Activated naive CD8-positive, alpha-beta T cell (primary cell): ENCODE measurements around the gene NR2F1-AS1.
"Not testable (repeated sequence)": the region's sequence is repeated elsewhere in the genome, so short reads cannot be mapped to it uniquely, and the experiment has no call there.

Source experiments
- H3K27ac Mint-ChIP-seq: one replicate; pipeline ENCODE4 v1.8.0; 2021; ENCODE audit warnings: mixed read lengths
- H3K27me3 Mint-ChIP-seq: one replicate; pipeline ENCODE4 v1.8.0; 2021; ENCODE audit warnings: mixed read lengths
- H3K36me3 Mint-ChIP-seq: one replicate; pipeline ENCODE4 v1.8.0; 2021; ENCODE audit warnings: mixed read lengths
- H3K4me1 Mint-ChIP-seq: one replicate; pipeline ENCODE4 v1.8.0; 2021; ENCODE audit warnings: low read depth, mixed read lengths
- H3K4me3 Mint-ChIP-seq: one replicate; pipeline ENCODE4 v1.8.0; 2021; ENCODE audit warnings: mild to moderate bottlenecking, mixed read lengths
- H3K9me3 Mint-ChIP-seq: one replicate; pipeline ENCODE4 v1.8.0; 2021; ENCODE audit warnings: low read depth, mixed read lengths

The NR2F1-AS1 gene

DNA sequence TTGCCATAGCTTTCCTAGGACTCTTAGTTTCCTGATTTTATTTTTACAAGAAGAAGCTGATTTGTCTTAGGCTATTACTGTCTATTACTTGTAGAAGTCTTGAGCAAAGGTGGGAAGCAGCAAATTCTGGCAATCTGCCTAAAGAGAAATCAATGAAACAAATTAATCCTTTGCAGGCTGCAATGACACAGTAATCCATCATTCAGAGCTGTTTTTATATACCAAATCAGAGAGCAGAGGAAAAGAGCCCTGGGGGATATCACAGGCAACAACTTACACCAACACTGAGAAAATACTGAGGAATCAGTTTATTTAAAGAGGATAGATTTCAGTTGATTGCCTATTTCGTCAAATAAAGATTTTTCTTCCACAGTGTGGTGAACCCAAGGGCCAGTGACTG lies 13.6 kb downstream of the NR2F1-AS1 start:
- H3K9me3 Mint-ChIP-seq: no peaks in the 10 kb centered on the region
- peaks cover 25% of the 10 kb centered on the region for H3K4me1 Mint-ChIP-seq
- H3K27ac Mint-ChIP-seq: no peak overlapping the region
- H3K36me3 Mint-ChIP-seq: peaks cover 5% of the 10 kb centered on the region
- peaks cover 48% of the 10 kb centered on the region for H3K27me3 Mint-ChIP-seq
- no peak overlapping the region for H3K4me3 Mint-ChIP-seq

DNA sequence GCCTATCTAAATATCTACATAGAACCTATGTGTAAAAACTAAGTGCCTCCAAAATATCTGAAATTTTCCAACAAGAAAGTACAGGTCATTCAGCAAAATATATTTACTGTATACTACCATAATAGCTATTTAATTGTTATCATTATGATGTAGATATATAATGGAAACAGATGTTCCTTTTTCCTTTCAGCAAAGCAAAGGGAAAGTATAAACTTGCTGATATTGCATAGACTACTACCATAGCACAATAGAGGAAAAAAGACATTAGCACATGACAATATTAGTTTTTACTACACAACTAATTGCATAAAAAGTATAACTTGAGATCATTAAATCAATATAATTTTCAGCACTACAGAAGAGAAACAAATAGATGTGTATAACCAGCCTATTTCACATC lies 14.9 kb downstream of the NR2F1-AS1 start:
- Mint-ChIP-seq H3K27ac (no peak overlapping the region), H3K4me3 (no peak overlapping the region), H3K4me1 (peaks cover 15% of the 10 kb centered on the region), H3K27me3 (peaks cover 40% of the 10 kb centered on the region), H3K9me3 (no peaks in the 10 kb centered on the region), H3K36me3 (peaks cover 5% of the 10 kb centered on the region)

DNA sequence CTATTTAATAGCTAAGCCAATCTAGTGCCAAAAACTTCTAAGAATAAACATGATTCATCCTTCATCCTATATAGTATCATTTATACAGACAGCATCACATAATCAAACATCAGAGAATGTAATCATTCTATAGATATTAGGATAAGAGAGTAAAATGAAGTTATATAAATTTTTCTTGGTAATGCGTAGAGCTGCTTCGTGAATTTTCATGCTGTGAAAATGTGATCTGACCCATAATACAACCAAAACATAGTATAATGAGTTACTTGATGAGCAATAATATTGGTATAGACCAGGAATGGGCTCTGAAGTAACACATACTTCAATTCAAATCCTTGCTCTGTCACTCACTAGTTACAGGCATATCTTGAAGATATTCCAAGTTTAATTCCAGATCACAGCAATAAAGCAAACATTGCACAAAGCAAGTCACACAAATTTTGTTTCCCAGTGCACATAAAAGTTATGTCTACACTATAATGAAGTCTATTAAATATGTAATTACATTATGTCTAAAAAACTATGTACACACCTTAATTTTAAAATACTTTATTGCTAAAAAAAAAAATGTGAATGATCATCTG lies 23.9 kb downstream of the NR2F1-AS1 start:
- no peaks in the 10 kb centered on the region for H3K9me3 Mint-ChIP-seq
- H3K4me3 Mint-ChIP-seq: no peak overlapping the region
- H3K36me3 Mint-ChIP-seq: no peaks in the 10 kb centered on the region
- H3K27me3 Mint-ChIP-seq: peaks cover 18% of the 10 kb centered on the region
- H3K4me1 Mint-ChIP-seq: no peaks in the 10 kb centered on the region
- H3K27ac Mint-ChIP-seq: no peak overlapping the region

DNA sequence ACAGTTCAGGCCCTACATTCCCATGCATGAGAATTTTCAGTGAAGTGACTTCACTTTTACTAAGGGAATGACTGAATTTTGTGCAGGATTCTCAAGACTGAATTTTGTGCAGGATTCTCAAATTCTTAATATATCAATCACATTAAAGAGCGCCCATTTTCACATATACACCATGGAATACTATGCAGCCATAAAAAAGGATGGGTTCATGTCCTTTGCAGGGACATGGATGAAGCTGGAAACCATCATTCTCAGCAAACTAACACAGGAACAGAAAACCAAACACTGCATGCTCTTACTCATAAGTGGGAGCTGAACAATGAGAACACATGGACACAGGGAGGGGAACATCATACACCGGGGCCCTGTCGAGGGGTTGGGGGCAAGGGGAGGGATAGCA lies 31.4 kb downstream of the NR2F1-AS1 start:
- H3K4me1 Mint-ChIP-seq, H3K36me3 Mint-ChIP-seq, H3K27ac Mint-ChIP-seq, H3K4me3 Mint-ChIP-seq, H3K9me3 Mint-ChIP-seq: not testable (repeated sequence)
- H3K27me3 Mint-ChIP-seq: peaks cover 23% of the 10 kb centered on the region

DNA sequence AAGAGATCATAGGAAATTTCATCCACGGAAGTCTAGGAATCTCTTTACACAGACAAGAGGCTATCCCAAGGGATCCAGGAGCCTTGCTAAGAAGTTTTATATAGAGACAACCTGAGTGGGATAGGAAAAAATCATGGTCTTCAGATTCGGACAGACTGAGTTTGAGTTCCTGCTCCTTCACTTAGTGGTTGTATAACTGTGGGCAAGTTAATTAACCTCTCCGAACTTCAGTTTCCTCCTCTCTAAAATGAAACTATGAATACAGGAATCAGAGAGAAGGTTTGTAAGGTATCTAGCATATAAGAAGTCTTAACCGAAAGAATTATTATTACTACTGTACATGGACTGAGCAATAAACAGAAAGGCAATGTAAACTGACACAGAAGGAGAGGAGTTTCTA lies 35.1 kb downstream of the NR2F1-AS1 start:
- Mint-ChIP-seq H3K36me3 (no peaks in the 10 kb centered on the region), H3K4me1 (no peaks in the 10 kb centered on the region), H3K27ac (no peak overlapping the region), H3K4me3 (no peak overlapping the region), H3K9me3 (peaks cover 4% of the 10 kb centered on the region), H3K27me3 (peaks cover 17% of the 10 kb centered on the region)

DNA sequence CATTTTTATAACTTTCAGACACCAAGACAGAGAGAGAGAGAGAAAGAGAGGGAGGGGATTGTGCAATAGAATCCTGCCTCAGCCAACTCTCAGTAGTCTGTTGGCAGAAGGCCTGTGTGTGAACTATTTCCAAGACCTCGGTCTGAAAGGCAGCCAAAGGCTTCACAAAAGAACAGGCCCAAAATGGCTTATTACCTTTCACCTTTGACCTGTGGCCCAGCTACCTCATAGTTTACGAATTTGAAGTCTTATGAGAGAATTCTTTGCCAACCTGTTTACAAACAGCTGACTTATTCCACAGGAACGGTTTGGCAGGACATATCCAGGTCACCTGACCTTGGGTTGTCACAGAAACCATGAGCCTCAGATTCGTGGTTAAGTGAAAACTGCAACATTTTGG lies 48.6 kb downstream of the NR2F1-AS1 start:
- peaks cover 2% of the 10 kb centered on the region for H3K27me3 Mint-ChIP-seq
- H3K4me1 Mint-ChIP-seq: no peaks in the 10 kb centered on the region
- H3K27ac Mint-ChIP-seq: no peak overlapping the region
- no peaks in the 10 kb centered on the region for H3K9me3 Mint-ChIP-seq
- no peak overlapping the region for H3K4me3 Mint-ChIP-seq
- H3K36me3 Mint-ChIP-seq: no peaks in the 10 kb centered on the region

DNA sequence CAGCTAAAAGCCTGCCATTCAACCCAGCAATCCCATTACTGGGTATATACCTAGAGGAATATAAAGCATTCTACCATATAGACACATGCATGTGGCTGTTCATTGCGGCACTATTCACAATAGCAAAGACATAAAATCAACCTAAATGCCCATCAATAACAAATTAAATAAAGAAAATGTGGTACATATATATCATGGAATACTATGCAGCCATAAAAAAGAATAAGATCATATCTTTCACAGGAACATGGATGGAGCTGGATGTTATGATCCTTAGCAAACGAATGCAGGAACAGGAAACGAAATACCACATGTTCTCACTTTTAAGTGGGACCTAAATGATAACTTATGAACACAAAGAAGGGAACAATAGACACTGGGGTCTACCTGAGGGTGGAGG lies 59.2 kb downstream of the NR2F1-AS1 start:
- H3K9me3 Mint-ChIP-seq: peaks cover 20% of the 10 kb centered on the region
- not testable (repeated sequence) for H3K4me3 Mint-ChIP-seq, H3K4me1 Mint-ChIP-seq, H3K27ac Mint-ChIP-seq, H3K27me3 Mint-ChIP-seq, H3K36me3 Mint-ChIP-seq

DNA sequence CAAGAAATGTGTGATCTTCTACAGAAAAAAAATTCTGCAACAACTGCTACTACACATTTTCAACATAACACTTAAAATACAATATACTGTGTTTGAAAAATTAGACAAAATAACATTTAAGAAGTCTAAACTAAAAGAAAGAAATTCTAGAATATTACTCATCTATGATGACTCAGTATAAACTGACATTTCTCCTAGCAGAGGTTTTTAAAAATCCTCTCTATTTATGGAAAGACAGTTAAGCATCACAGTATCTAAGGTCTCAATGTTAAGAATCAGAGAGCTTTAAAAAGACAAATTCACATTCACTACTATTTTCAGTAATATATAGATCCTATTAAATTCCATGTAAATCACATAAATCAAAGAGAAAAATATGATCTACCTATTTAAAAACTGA lies 61.3 kb downstream of the NR2F1-AS1 start:
- H3K27ac Mint-ChIP-seq: no peak overlapping the region
- no peaks in the 10 kb centered on the region for H3K36me3 Mint-ChIP-seq
- peaks cover 7% of the 10 kb centered on the region for H3K27me3 Mint-ChIP-seq
- no peak overlapping the region for H3K4me3 Mint-ChIP-seq
- no peaks in the 10 kb centered on the region for H3K4me1 Mint-ChIP-seq
- H3K9me3 Mint-ChIP-seq: peaks cover 12% of the 10 kb centered on the region

DNA sequence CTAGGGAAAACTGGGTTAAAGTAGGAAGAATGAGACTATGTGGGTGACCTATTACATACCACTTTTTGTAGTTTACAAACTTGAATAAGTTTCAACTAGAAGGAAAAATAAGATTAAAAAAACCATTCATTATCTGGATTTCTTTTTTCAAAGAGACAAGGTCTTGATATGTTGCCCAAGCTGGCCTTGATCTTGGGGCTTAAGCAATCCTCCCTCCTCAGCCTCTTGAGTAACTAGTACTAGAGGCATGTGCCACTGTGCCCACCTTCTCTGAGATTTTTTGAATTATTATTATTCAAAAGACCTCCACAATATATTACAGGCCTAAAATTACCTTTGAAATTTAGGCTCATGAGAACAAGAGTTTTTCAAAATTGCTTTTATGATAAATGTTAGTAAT lies 63.2 kb downstream of the NR2F1-AS1 start:
- Mint-ChIP-seq H3K27me3 (peaks cover 9% of the 10 kb centered on the region), H3K36me3 (no peaks in the 10 kb centered on the region), H3K9me3 (peaks cover 7% of the 10 kb centered on the region), H3K4me1 (no peaks in the 10 kb centered on the region), H3K4me3 (no peak overlapping the region), H3K27ac (no peak overlapping the region)

DNA sequence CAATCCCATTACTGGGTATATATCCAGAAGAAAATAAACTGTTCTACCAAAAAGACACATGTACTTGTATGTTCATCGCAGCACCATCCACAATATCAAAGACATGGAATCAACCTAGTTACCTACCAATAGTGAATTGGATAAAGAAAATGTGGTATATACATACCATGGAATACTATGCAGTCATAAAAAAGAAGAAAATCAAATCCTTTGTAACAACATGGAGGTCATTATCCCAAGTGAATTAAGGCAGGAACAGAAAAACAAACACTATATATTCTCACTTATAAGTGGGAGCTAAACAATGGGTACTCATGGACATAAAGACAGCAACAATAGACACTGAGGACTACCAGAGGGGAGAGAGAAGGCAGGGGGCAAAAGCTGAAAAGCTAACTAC lies 67.7 kb downstream of the NR2F1-AS1 start:
- no peak overlapping the region for H3K4me3 Mint-ChIP-seq
- H3K4me1 Mint-ChIP-seq: no peaks in the 10 kb centered on the region

DNA sequence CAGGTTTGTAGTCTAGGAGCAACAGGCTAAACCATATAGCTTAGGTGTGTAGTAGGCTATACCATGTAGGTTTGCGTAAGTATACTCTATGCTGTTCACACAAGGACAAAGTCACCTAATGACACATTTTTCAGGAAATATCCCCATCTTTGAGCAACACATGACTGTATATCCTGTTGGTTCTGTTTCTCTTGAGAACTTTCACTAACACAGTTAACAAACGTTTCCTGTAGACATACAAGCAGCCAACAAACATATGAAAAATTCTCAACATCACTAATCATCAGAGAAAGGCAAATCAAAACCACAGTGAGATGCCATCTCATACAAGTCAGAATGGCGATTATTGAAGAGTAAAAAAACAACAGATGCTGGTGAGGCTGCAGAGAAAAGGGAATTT lies 68.2 kb downstream of the NR2F1-AS1 start:
- H3K27me3 Mint-ChIP-seq: peaks cover 8% of the 10 kb centered on the region
- H3K36me3 Mint-ChIP-seq: no peaks in the 10 kb centered on the region
- H3K4me1 Mint-ChIP-seq: no peaks in the 10 kb centered on the region
- peaks cover 3% of the 10 kb centered on the region for H3K9me3 Mint-ChIP-seq
- no peak overlapping the region for H3K27ac Mint-ChIP-seq
- H3K4me3 Mint-ChIP-seq: no peak overlapping the region

More for the DNA sequence above, 67.7 kb downstream of the NR2F1-AS1 start:
- peaks cover 8% of the 10 kb centered on the region for H3K27me3 Mint-ChIP-seq
- H3K27ac Mint-ChIP-seq: no peak overlapping the region
- no peaks in the 10 kb centered on the region for H3K36me3 Mint-ChIP-seq
- H3K9me3 Mint-ChIP-seq: peaks cover 3% of the 10 kb centered on the region

DNA sequence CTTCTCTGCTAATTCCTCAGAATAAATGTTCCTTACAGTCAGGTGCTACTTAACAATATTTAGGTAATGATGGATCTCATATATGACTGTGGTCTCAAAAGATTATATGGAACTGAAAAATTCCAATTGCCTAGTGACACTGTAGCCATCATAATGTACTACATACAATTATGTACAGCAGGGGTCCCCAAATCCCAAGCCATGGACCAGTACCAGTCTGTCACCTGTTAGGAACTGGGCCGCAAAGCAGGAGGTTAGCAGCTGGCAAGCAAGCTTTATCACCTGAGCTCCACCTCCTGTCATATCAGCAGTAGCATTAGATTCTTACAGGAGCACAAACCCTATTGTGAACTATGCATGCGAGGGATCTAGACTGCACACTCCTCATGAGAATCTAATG lies 69.6 kb downstream of the NR2F1-AS1 start:
- H3K4me1 Mint-ChIP-seq: no peaks in the 10 kb centered on the region
- H3K27ac Mint-ChIP-seq: no peak overlapping the region
- peaks cover 3% of the 10 kb centered on the region for H3K9me3 Mint-ChIP-seq
- no peak overlapping the region for H3K4me3 Mint-ChIP-seq
- H3K36me3 Mint-ChIP-seq: no peaks in the 10 kb centered on the region
- peaks cover 9% of the 10 kb centered on the region for H3K27me3 Mint-ChIP-seq

DNA sequence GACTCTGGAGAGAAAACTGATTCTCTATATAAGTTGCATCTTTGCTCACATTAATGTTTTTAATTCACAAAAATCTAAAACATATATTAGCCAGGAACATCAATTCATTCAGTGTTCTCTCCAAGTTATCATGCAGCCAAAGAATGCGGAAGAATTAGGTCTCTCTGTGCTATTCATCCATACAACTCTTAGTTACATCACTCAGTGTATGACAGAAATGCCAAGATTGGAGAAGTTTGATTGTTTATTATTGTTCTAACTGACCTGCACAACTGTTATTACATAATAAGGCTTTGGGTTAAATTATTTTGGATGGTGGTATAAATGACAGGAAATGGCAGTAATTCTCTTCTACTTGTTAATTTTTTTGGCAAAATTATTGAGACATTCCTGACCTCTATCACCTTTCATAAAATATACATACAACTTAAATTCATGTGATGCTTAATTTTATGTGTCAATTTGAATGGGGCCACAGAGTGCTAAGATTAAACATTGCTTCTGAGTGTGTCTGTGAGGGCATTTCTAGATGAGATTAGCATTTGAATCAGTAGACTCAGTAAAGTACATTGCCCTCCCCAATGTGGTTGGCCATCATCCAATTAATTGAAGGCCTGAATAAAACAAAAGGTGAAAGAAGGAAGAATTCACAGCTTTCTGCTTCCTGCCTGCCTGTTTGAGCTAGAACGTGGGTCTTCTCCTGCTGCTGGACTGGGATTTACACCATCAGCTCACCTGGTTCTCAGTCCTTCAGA lies 70.2 kb downstream of the NR2F1-AS1 start:
- no peak overlapping the region for H3K27ac Mint-ChIP-seq
- H3K4me3 Mint-ChIP-seq: no peak overlapping the region

DNA sequence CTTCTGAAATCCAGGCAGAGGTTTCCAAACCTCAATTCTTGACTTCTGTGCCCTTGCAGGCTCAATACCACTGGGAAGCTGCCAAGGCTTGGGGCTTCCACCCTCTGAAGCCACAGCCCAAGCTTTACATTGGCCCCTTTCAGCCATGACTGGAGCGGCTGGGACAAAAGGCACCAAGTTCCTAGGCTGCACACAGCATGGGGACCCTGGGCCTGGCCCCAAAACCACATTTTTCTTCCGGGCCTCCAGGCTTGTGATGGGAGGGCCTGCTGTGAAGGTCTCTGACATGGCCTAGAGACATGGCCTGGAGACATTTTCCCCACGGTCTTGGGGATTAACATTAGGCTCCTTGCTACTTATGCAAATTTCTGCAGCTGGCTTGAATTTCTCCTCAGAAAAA lies 75.5 kb downstream of the NR2F1-AS1 start:
- not testable (repeated sequence) for H3K9me3 Mint-ChIP-seq, H3K27me3 Mint-ChIP-seq, H3K27ac Mint-ChIP-seq, H3K4me3 Mint-ChIP-seq, H3K36me3 Mint-ChIP-seq, H3K4me1 Mint-ChIP-seq

More for the DNA sequence above, 70.2 kb downstream of the NR2F1-AS1 start:
- Mint-ChIP-seq H3K9me3 (peaks cover 3% of the 10 kb centered on the region), H3K36me3 (no peaks in the 10 kb centered on the region), H3K4me1 (no peaks in the 10 kb centered on the region), H3K27me3 (peaks cover 9% of the 10 kb centered on the region)

DNA sequence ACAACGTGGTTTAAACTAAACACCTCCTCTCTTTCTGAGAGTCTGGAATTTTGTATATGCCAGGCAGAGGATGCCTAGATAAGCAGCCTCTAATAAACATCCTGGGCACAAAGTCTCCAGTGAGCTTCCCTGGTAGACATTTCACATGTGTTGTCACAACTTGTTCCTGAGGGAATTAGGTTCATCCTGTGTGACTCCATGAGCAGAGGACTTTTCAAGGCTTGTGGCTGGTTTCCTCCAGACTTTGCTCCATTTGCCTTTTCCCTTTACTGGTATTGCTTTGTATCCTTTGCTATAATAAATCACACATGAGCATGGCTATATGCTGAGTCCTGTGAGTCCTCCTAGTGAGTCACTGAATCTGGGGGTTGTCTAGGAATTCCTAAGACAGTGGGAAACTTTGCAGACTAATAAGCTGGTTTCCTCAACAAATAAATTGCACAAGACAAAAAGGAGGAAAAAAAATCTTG lies 77.4 kb downstream of the NR2F1-AS1 start:
- no peak overlapping the region for H3K27ac Mint-ChIP-seq
- H3K4me3 Mint-ChIP-seq: no peak overlapping the region
- H3K27me3 Mint-ChIP-seq: peaks cover 6% of the 10 kb centered on the region
- H3K4me1 Mint-ChIP-seq: no peaks in the 10 kb centered on the region
- H3K36me3 Mint-ChIP-seq: no peaks in the 10 kb centered on the region
- H3K9me3 Mint-ChIP-seq: no peaks in the 10 kb centered on the region

DNA sequence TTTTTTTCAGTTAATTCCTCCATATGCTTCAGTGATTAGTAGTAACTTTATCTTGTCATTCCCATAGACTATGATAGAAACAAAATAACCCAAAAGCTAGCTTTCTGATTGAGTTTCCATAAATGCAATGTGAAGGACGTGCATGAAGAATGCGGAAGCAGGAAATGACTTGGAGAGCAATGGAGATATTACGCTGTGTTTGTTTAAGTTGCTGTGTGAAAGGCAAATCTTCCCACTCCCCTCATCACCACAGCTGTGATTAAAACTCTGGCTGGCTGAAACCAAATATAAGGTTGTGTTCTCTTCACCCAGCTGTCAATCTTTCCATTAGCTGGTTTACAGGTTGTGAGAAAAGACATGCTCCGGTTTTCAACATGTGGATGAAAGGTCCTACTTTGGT lies 83.9 kb downstream of the NR2F1-AS1 start:
- Mint-ChIP-seq H3K9me3 (no peaks in the 10 kb centered on the region), H3K27me3 (peaks cover 4% of the 10 kb centered on the region), H3K36me3 (no peaks in the 10 kb centered on the region), H3K27ac (no peak overlapping the region), H3K4me1 (no peaks in the 10 kb centered on the region), H3K4me3 (no peak overlapping the region)
